IMR-90 (cell line): ENCODE results near the gene RGS10. TPM values are rescaled to one million over a fixed set of nuclear protein-coding genes. Genes with fewer than 3 reads are reported as not detected.

ENCODE experiments used
- ATAC-seq: fragments of 200-7000 bp; cut with Tn5 transposase; 2 replicates; pipeline ENCODE4 v1.9.1; 2020; ENCODE audit warnings: low read depth, mild to moderate bottlenecking, moderate library complexity
- BruUV-seq: library from RNA; stranded (reverse); fragments of 400-500 nt; replicated peaks from 2 replicates; lab custom pipeline; 2021; lab: Mats Ljungman, UMichigan
- CTCF ChIA-PET: fragments of 300-600 bp; formaldehyde crosslinking; extraction: SDS; loops from one replicate; lab custom pipeline; 2021; ENCODE audit warnings: antibody characterized with exemption; lab: Yijun Ruan, JAX
- POLR2A ChIA-PET: fragments of 300-600 bp; sonication (Branson Sonifier 250); formaldehyde crosslinking; loops from one replicate; lab custom pipeline; 2022; ENCODE audit warnings: antibody characterized with exemption; ENCODE audit not compliant: unreplicated experiment; lab: Charles Lee
- DNase-seq: peaks from one replicate; pipeline ENCODE4 v3.0.0; 2013
- H2AFZ ChIP-seq: replicated peaks from 2 replicates; pipeline ENCODE3; 2013; ENCODE audit warnings: low read length, mild to moderate bottlenecking; ENCODE audit not compliant: poor library complexity
- H2AK5ac ChIP-seq: 2 replicates; pipeline ENCODE4 v1.6.1; 2013; ENCODE audit warnings: low read depth, low read length, inconsistent platforms
- H2AK9ac ChIP-seq: replicated peaks from 2 replicates; pipeline ENCODE3; 2013; ENCODE audit warnings: mild to moderate bottlenecking, low read depth, low read length, moderate library complexity; ENCODE audit not compliant: poor library complexity
- H2BK120ac ChIP-seq: 2 replicates; pipeline ENCODE4 v1.6.1; 2013; ENCODE audit warnings: low read depth, low read length, inconsistent platforms
- H2BK15ac ChIP-seq: 3 replicates; pipeline ENCODE4 v1.6.1; 2013; ENCODE audit warnings: low read depth, low read length, inconsistent platforms
- H2BK20ac ChIP-seq: 2 replicates; pipeline ENCODE4 v1.6.1; 2013; ENCODE audit warnings: low read depth, mild to moderate bottlenecking, inconsistent platforms, low read length, moderate library complexity
- H2BK5ac ChIP-seq: 2 replicates; pipeline ENCODE4 v1.6.1; 2013; ENCODE audit warnings: mild to moderate bottlenecking, low read depth, low read length, inconsistent platforms; ENCODE audit not compliant: poor library complexity, severe bottlenecking
- H3K14ac ChIP-seq: replicated peaks from 2 replicates; pipeline ENCODE4 v1.6.1; 2013; ENCODE audit warnings: low read depth, low read length, inconsistent platforms
- H3K18ac ChIP-seq: 2 replicates; pipeline ENCODE4 v1.6.1; 2013; ENCODE audit warnings: low read depth, low read length, control low read depth
- H3K23ac ChIP-seq: 2 replicates; pipeline ENCODE4 v1.6.1; 2013; ENCODE audit warnings: low read depth, low read length, inconsistent platforms
- H3K27ac ChIP-seq: 2 replicates; pipeline ENCODE4 v1.5.1; 2013; ENCODE audit warnings: mild to moderate bottlenecking, control low read depth, low read length; ENCODE audit not compliant: insufficient read depth
- H3K27me3 ChIP-seq: 2 replicates; pipeline ENCODE4 v1.6.1; 2013; ENCODE audit warnings: low read length; ENCODE audit not compliant: control insufficient read depth, insufficient read depth
- H3K36me3 ChIP-seq: 2 replicates; pipeline ENCODE4 v1.6.1; 2013; ENCODE audit warnings: low read length, mixed read lengths; ENCODE audit not compliant: control insufficient read depth, insufficient read depth
- H3K4ac ChIP-seq: 2 replicates; pipeline ENCODE4 v1.6.1; 2013; ENCODE audit warnings: low read depth, low read length, inconsistent platforms
- H3K4me1 ChIP-seq: 2 replicates; pipeline ENCODE4 v1.6.1; 2013; ENCODE audit warnings: low read length, mixed read lengths; ENCODE audit not compliant: control insufficient read depth, insufficient read depth
- H3K4me2 ChIP-seq: 2 replicates; pipeline ENCODE4 v1.6.1; 2013; ENCODE audit warnings: low read depth, mild to moderate bottlenecking, control low read depth, low read length, moderate library complexity
- H3K4me3 ChIP-seq: 2 replicates; pipeline ENCODE4 v1.5.1; 2013; ENCODE audit warnings: low read depth, mild to moderate bottlenecking, control low read depth, low read length, moderate library complexity; ENCODE audit not compliant: insufficient read depth
- H3K56ac ChIP-seq: 2 replicates; pipeline ENCODE4 v1.6.1; 2013; ENCODE audit warnings: low read length, inconsistent platforms; ENCODE audit not compliant: insufficient read depth; ENCODE audit errors: extremely low read depth
- H3K79me1 ChIP-seq, 2 experiments: 2 replicates each; pipeline ENCODE4 v1.6.1; 2013; ENCODE audit warnings: low read length in 2 of 2, inconsistent platforms in 1 of 2, low read depth in 1 of 2
- H3K9ac ChIP-seq: 2 replicates; pipeline ENCODE4 v1.6.1; 2013; ENCODE audit warnings: low read depth, low read length, control low read depth
- H3K9me1 ChIP-seq: 2 replicates; pipeline ENCODE4 v1.6.1; 2013; ENCODE audit warnings: low read length, inconsistent platforms; ENCODE audit not compliant: insufficient read depth
- H3K9me3 ChIP-seq: 2 replicates; pipeline ENCODE4 v1.6.1; 2013; ENCODE audit warnings: low read length; ENCODE audit not compliant: control insufficient read depth, insufficient read depth
- H4K20me1 ChIP-seq: 2 replicates; pipeline ENCODE4 v1.6.1; 2013; ENCODE audit warnings: low read length, inconsistent platforms; ENCODE audit not compliant: insufficient read depth
- H4K5ac ChIP-seq: 2 replicates; pipeline ENCODE4 v1.6.1; 2013; ENCODE audit warnings: mild to moderate bottlenecking, low read depth, low read length, control low read depth
- H4K8ac ChIP-seq, 2 experiments: 2 replicates each; pipeline ENCODE4 v1.6.1; 2013; ENCODE audit warnings: low read depth in 2 of 2, low read length in 2 of 2, control low read depth in 1 of 2, inconsistent platforms in 1 of 2
- H4K91ac ChIP-seq: 2 replicates; pipeline ENCODE4 v1.6.1; 2013; ENCODE audit warnings: low read depth, low read length, inconsistent platforms; ENCODE audit not compliant: insufficient read depth
- BHLHE40 ChIP-seq: fragments of 150-350 bp; IDR thresholded peaks from 2 replicates; pipeline ENCODE4 v1.6.1; 2016; ENCODE audit warnings: mild to moderate bottlenecking, low read depth, low read length
- CEBPB ChIP-seq: IDR thresholded peaks from 2 replicates; pipeline ENCODE4 v1.6.1; 2012; ENCODE audit warnings: low read depth, low read length, improper control_type of control experiment
- CHD1 ChIP-seq: IDR thresholded peaks from 2 replicates; pipeline ENCODE4 v1.6.1; 2012; ENCODE audit warnings: low read depth, low read length, improper control_type of control experiment
- CTCF ChIP-seq: conservative IDR thresholded peaks from 2 replicates; pipeline ENCODE4 v1.5.1; 2012; ENCODE audit warnings: mild to moderate bottlenecking, low read depth, low read length, improper control_type of control experiment
- ELK1 ChIP-seq: fragments of 150-350 bp; IDR thresholded peaks from 2 replicates; pipeline ENCODE4 v1.6.1; 2016; ENCODE audit warnings: low read depth, mild to moderate bottlenecking, low read length, moderate library complexity, borderline replicate concordance
- FOS ChIP-seq: fragments of 150-350 bp; IDR thresholded peaks from 2 replicates; pipeline ENCODE4 v1.6.1; 2016; ENCODE audit warnings: low read depth, low read length
- MAFK ChIP-seq: IDR thresholded peaks from 2 replicates; pipeline ENCODE4 v1.6.1; 2012; ENCODE audit warnings: low read depth, low read length, improper control_type of control experiment
- MAZ ChIP-seq: IDR thresholded peaks from 2 replicates; pipeline ENCODE4 v1.6.1; 2012; ENCODE audit warnings: low read depth, mild to moderate bottlenecking, low read length, improper control_type of control experiment, moderate library complexity, borderline replicate concordance
- MXI1 ChIP-seq: IDR thresholded peaks from 2 replicates; pipeline ENCODE4 v1.6.1; 2012; ENCODE audit warnings: low read depth, mild to moderate bottlenecking, low read length, moderate library complexity, borderline replicate concordance
- NFE2L2 ChIP-seq: fragments of 150-350 bp; IDR thresholded peaks from 2 replicates; pipeline ENCODE4 v1.6.1; 2016; ENCODE audit warnings: low read depth, mild to moderate bottlenecking, low read length
- POLR2A ChIP-seq: IDR thresholded peaks from 2 replicates; pipeline ENCODE4 v1.6.1; 2012; ENCODE audit warnings: mild to moderate bottlenecking, low read depth, low read length
- RAD21 ChIP-seq: IDR thresholded peaks from 2 replicates; pipeline ENCODE4 v1.6.1; 2012; ENCODE audit warnings: low read length, improper control_type of control experiment
- RCOR1 ChIP-seq: IDR thresholded peaks from 2 replicates; pipeline ENCODE4 v1.6.1; 2012; ENCODE audit warnings: mild to moderate bottlenecking, low read length, improper control_type of control experiment; ENCODE audit not compliant: insufficient replicate concordance
- RFX5 ChIP-seq: IDR thresholded peaks from 2 replicates; pipeline ENCODE4 v1.8.0; 2012; ENCODE audit warnings: low read depth, mild to moderate bottlenecking, low read length, moderate library complexity
- SMC3 ChIP-seq: fragments of 150-350 bp; IDR thresholded peaks from 2 replicates; pipeline ENCODE4 v1.6.1; 2016; ENCODE audit warnings: low read depth, mild to moderate bottlenecking, antibody characterized with exemption, low read length, moderate library complexity
- USF2 ChIP-seq: fragments of 150-350 bp; IDR thresholded peaks from 2 replicates; pipeline ENCODE4 v1.6.1; 2017; ENCODE audit warnings: mild to moderate bottlenecking, antibody characterized with exemption, low read length, low read depth
- WGBS, 2 experiments: methylation state at CpG; one replicate each; pipeline versions ENCODE4 v1.1.5 to v1.1.7; 2013; ENCODE audit warnings: missing lambda C conversion rate in 2 of 2; ENCODE audit not compliant: insufficient read length in 1 of 2; ENCODE audit errors: extremely low coverage in 2 of 2; 5-methylcytosine and 5-hydroxymethylcytosine counted together
- dilution Hi-C: fragments of 300-500 bp; cut with HindIII; formaldehyde crosslinking; loops from one replicate; pipeline ENCODE4 v1.14.3; 2018; ENCODE audit warnings: low sequenced_read_pairs; ENCODE audit not compliant: unreplicated experiment
- in situ Hi-C: fragments of 300-500 bp; cut with MboI; formaldehyde crosslinking; loops from 3 replicates; pipeline ENCODE4 v1.14.3; 2019; ENCODE audit warnings: low sequenced_read_pairs, inconsistent platforms, mixed read lengths
- intact Hi-C: fragments of 100-400 bp; cut with micrococcal nuclease; formaldehyde crosslinking; loops from 2 replicates; pipeline ENCODE4 v1.10.0; 2022
- polyA plus RNA-seq, 3 experiments: library from polyadenylated mRNA; depleted of rRNA; stranded (reverse); fragments of >200 nt; gene quantifications; 2 replicates each; pipeline ENCODE4 v1.2.3, GENCODE V29; 2012; ENCODE audit warnings: low replicate concordance in 1 of 3
- total RNA-seq: library from RNA; depleted of rRNA; stranded (reverse); fragments of >200 nt; gene quantifications from 2 replicates; pipeline ENCODE4 v1.2.3, GENCODE V29; 2012

Gene RGS10
- total and polyA plus RNA-seq, 2 of the 4 experiments (the other 2 are of a cell fraction), result 35.3 to 89.7 TPM

DNA sequence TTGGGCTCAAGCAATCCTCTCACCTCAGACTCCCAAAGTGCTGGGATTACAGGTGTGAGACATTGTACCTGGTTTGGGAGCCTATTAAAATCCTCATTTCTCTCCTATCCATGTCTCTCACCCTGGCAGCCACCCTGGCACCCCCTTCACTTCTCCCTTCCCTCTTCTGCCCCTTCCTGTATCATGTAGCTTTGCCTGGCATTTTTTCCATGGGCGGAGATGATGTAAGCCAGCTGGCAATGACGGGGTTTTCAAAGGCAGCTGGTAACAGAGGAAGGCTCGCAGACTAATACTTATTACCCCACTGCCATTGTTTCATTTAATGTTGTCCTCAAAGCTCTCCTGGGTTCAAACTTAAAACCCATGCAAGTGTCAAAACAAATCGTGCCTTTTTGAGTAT is 61.9 kb downstream of the RGS10 start:
- Histone ChIP-seq H2AK9ac (no peak overlapping the region), H2BK5ac (no peak overlapping the region), H3K18ac (no peak overlapping the region), H4K20me1 (no peaks in the 10 kb centered on the region), H2BK20ac (no peak overlapping the region), H4K91ac (no peak overlapping the region), H4K8ac (no peak overlapping the region), H3K9me1 (peaks cover 8% of the 10 kb centered on the region; the same call in 1 of the 2 replicates), H3K56ac (no peak overlapping the region), H3K79me1 (no peaks in the 10 kb centered on the region), H3K23ac (no peak overlapping the region), H3K9me3 (no peaks in the 10 kb centered on the region), H3K4me1 (peaks cover 9% of the 10 kb centered on the region), H3K4me2 (no peak overlapping the region), H3K36me3 (no peaks in the 10 kb centered on the region), H3K4me3 (no peak overlapping the region), H4K5ac (no peak overlapping the region), H3K27me3 (peaks cover 34% of the 10 kb centered on the region), H2BK15ac (no peak overlapping the region), H3K14ac (no peak overlapping the region), H2AFZ (no peak overlapping the region), H3K9ac (no peak overlapping the region), H2AK5ac (peak overlapping the region; percentile 33; the same call in 1 of the 2 replicates), H3K27ac (no peak overlapping the region), H2BK120ac (no peak overlapping the region), H3K4ac (no peak overlapping the region)
- dilution Hi-C loops, result no loop called here
- ChIA-PET CTCF (interaction anchor here (0.6 to 1.1 kb wide), 3 partner anchors 9 to 274 kb away, joined by 3 read pairs; partner anchors contain the start of gene GRK5), POLR2A (no interaction called here)
- in situ Hi-C loops, result no loop called here
- WGBS, 2 experiments, result no CpG with 5 or more reads among the region's 4 CpGs
- no peak; the same call in 1 of the 2 replicates for ATAC-seq
- no peak for TF ChIP-seq RAD21
- no peak for TF ChIP-seq POLR2A
- TF ChIP-seq SMC3, result no peak
- no peak for TF ChIP-seq BHLHE40
- TF ChIP-seq CTCF, result no peak
- TF ChIP-seq FOS, result no peak
- TF ChIP-seq RFX5, result no peak
- no peak for TF ChIP-seq USF2
- no peak for TF ChIP-seq CHD1
- no peak for TF ChIP-seq ELK1
- TF ChIP-seq MXI1, result no peak
- TF ChIP-seq MAZ, result no peak
- TF ChIP-seq NFE2L2, result no peak
- no peak for TF ChIP-seq RCOR1
- TF ChIP-seq MAFK, result no peak
- TF ChIP-seq CEBPB, result no peak
- no peak for DNase-seq
- no TSS peak for BruUV-seq
- intact Hi-C loops, result no loop called here
